K562 (cell line): ENCODE results near the gene NAT9.

Experiments
- CBX8 ChIP-seq: fragments of 200-600 bp; sonication (generic); IDR thresholded peaks from 2 replicates; pipeline ENCODE4 v1.6.1; 2012; ENCODE audit warnings: borderline replicate concordance, mixed run types, low read depth, mild to moderate bottlenecking, moderate library complexity, mixed read lengths, low read length, control low read depth, inconsistent platforms; ENCODE audit not compliant: poor library complexity, severe bottlenecking; ENCODE audit errors: extremely low read depth
- FOXK1 ChIP-seq: sonication (generic); formaldehyde crosslinking; IDR thresholded peaks from 2 replicates; pipeline ENCODE4 v1.8.0; 2022; ENCODE audit warnings: missing genetic modification reagents, mild to moderate bottlenecking, borderline replicate concordance
- FOXK2 ChIP-seq, 2 experiments: fragments of 450-650 bp; IDR thresholded peaks in 1 of 2; conservative IDR thresholded peaks in 1 of 2; 2 replicates each; pipeline ENCODE4 v1.6.1; 2016; ENCODE audit warnings: low read depth in 2 of 2, mild to moderate bottlenecking in 1 of 2
- IRF2 ChIP-seq: sonication (generic); formaldehyde crosslinking; IDR thresholded peaks from 2 replicates; pipeline ENCODE4 v1.8.1; 2022; ENCODE audit warnings: mild to moderate bottlenecking, missing genetic modification reagents
- KLF10 ChIP-seq: fragments of 250-450 bp; sonication (Bioruptor Pico); IDR thresholded peaks from 2 replicates; pipeline ENCODE4 v1.6.1; 2021; ENCODE audit warnings: matching md5 sums
- NCOA2 ChIP-seq, 2 experiments: fragments of 450-650 bp; IDR thresholded peaks; 2 replicates each; pipeline ENCODE4 v1.6.1; 2018; ENCODE audit warnings: mild to moderate bottlenecking in 2 of 2, moderate library complexity in 1 of 2; ENCODE audit not compliant: partially characterized antibody in 2 of 2
- NFIC ChIP-seq: fragments of 450-650 bp; IDR thresholded peaks from 2 replicates; pipeline ENCODE4 v1.6.1; 2017; ENCODE audit warnings: mild to moderate bottlenecking, inconsistent platforms
- PHF21A ChIP-seq: fragments of 450-650 bp; IDR thresholded peaks from 2 replicates; pipeline ENCODE4 v1.6.1; 2017; ENCODE audit warnings: low read depth, borderline replicate concordance
- PPARD ChIP-seq: fragments of 250-450 bp; sonication (Bioruptor Pico); IDR thresholded peaks from 2 replicates; pipeline ENCODE4 v1.8.0; 2022; ENCODE audit warnings: inconsistent platforms, mild to moderate bottlenecking, moderate library complexity
- RCOR1 ChIP-seq, 2 experiments: IDR thresholded peaks; 2 replicates each; pipeline ENCODE4 v1.6.1; 2012; ENCODE audit warnings: low read depth in 2 of 2, low read length in 2 of 2, borderline replicate concordance in 1 of 2, improper control_type of control experiment in 1 of 2
- SRSF3 ChIP-seq: fragments of 200-400 bp; formaldehyde crosslinking; IDR thresholded peaks from 2 replicates; pipeline ENCODE4 v1.6.1; 2016; ENCODE audit warnings: mild to moderate bottlenecking, low read length, moderate library complexity; ENCODE audit not compliant: insufficient read depth
- ZNF780A ChIP-seq: fragments of 250-450 bp; sonication (Bioruptor Pico); IDR thresholded peaks from 2 replicates; pipeline ENCODE4 v1.5.0; 2021; ENCODE audit warnings: mild to moderate bottlenecking
- TF ChIP-seq, protein P1 (sequence below), 3 experiments: IDR thresholded peaks in 2 of 3; conservative IDR thresholded peaks in 1 of 3; 2 replicates each; pipeline ENCODE4 v1.5.1; 2011 to 2012; ENCODE audit warnings: low read length in 3 of 3, mild to moderate bottlenecking in 3 of 3, control low read depth in 2 of 3, improper control_type of control experiment in 1 of 3, inconsistent platforms in 1 of 3, low read depth in 1 of 3, mixed read lengths in 1 of 3, moderate library complexity in 1 of 3; ENCODE audit not compliant: insufficient read depth in 2 of 3

- no peak for TF ChIP-seq PHF21A
- no peak for TF ChIP-seq RCOR1 (IDR thresholded peaks at IDR 0.05; ENCODE audit: borderline replicate concordance in 1 of 2, low read depth in 2 of 2, low read length in 2 of 2)
- TF ChIP-seq NFIC: no peak
- no peak for TF ChIP-seq FOXK2 (conservative IDR thresholded peaks at IDR 0.05 in 1 of 2, IDR thresholded peaks at IDR 0.05 in 1 of 2; ENCODE audit: low read depth in 2 of 2)
- no peak for TF ChIP-seq PPARD (CRISPR knock-in tag)
- no peak for TF ChIP-seq IRF2 (CRISPR knock-in tag)
- TF ChIP-seq, protein P1, sequence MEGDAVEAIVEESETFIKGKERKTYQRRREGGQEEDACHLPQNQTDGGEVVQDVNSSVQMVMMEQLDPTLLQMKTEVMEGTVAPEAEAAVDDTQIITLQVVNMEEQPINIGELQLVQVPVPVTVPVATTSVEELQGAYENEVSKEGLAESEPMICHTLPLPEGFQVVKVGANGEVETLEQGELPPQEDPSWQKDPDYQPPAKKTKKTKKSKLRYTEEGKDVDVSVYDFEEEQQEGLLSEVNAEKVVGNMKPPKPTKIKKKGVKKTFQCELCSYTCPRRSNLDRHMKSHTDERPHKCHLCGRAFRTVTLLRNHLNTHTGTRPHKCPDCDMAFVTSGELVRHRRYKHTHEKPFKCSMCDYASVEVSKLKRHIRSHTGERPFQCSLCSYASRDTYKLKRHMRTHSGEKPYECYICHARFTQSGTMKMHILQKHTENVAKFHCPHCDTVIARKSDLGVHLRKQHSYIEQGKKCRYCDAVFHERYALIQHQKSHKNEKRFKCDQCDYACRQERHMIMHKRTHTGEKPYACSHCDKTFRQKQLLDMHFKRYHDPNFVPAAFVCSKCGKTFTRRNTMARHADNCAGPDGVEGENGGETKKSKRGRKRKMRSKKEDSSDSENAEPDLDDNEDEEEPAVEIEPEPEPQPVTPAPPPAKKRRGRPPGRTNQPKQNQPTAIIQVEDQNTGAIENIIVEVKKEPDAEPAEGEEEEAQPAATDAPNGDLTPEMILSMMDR (IDR thresholded peaks at IDR 0.05 in 2 of 3, conservative IDR thresholded peaks at IDR 0.05 in 1 of 3; ENCODE audit: insufficient read depth in 2 of 3, low read depth in 1 of 3, low read length in 3 of 3): no peak
- no peak for TF ChIP-seq CBX8
- TF ChIP-seq FOXK1 (CRISPR knock-in tag): no peak
- no peak for TF ChIP-seq NCOA2 (IDR thresholded peaks at IDR 0.05; ENCODE audit: partially characterized antibody in 2 of 2)
- no peak for TF ChIP-seq KLF10 (CRISPR knock-in tag)
- TF ChIP-seq ZNF780A (CRISPR knock-in tag): no peak
- no peak for TF ChIP-seq SRSF3
Observed at GRCh38 chr17:74798239-74798707, 22.1 kb upstream of the NAT9 start.
